Tibial artery (tissue), 4 donors: ENCODE measurements around the gene RPL18A.

Source experiments
- DNase-seq, 2 donors: peaks; one replicate each; pipeline ENCODE4 v3.0.0-alpha.2; 2019
- H3K27ac ChIP-seq, 2 donors: fragments of 200-600 bp; sonication (generic) in 1 of 2; 1 replicate in 1 of 2; 2 replicates in 1 of 2; pipeline ENCODE4 v1.5.1; 2018 to 2019; ENCODE audit warnings: mild to moderate bottlenecking in 1 of 2
- H3K27me3 ChIP-seq, 2 donors: fragments of 200-600 bp; sonication (generic) in 1 of 2; one replicate each; pipeline versions ENCODE4 v1.5.1 to v1.6.0; 2016 to 2019
- H3K36me3 ChIP-seq, 3 donors: fragments of 200-600 bp; sonication (generic) in 2 of 3; one replicate each; pipeline ENCODE4 v1.5.1; 2016 to 2019; ENCODE audit warnings: mild to moderate bottlenecking in 2 of 3
- H3K4me1 ChIP-seq, 4 donors: fragments of 200-600 bp; sonication (generic) in 2 of 4; 1 replicate in 3 of 4; 2 replicates in 1 of 4; pipeline ENCODE4 v1.5.1; 2016 to 2019
- H3K4me3 ChIP-seq, 2 donors: fragments of 200-600 bp; sonication (generic) in 1 of 2; 1 replicate in 1 of 2; 2 replicates in 1 of 2; pipeline ENCODE4 v1.5.1; 2018 to 2019; ENCODE audit warnings: mild to moderate bottlenecking in 2 of 2
- H3K9me3 ChIP-seq, 3 donors: fragments of 200-600 bp; sonication (generic) in 1 of 3; one replicate each; pipeline ENCODE4 v1.5.1; 2016 to 2019
- intact Hi-C: fragments of 100-400 bp; cut with DNase I; formaldehyde crosslinking; loops from one replicate; pipeline ENCODE4 v1.15.0; 2023; ENCODE audit warnings: low total_unique reads
- TF ChIP-seq, protein P1 (sequence below), 2 experiments: fragments of 200-600 bp in 1 of 2; fragments of 450-650 bp in 1 of 2; IDR thresholded peaks; one replicate each; pipeline ENCODE4 v1.5.1; 2017 to 2019; ENCODE audit warnings: antibody characterized with exemption in 2 of 2, mild to moderate bottlenecking in 1 of 2, moderate library complexity in 1 of 2

The RPL18A gene

DNA sequence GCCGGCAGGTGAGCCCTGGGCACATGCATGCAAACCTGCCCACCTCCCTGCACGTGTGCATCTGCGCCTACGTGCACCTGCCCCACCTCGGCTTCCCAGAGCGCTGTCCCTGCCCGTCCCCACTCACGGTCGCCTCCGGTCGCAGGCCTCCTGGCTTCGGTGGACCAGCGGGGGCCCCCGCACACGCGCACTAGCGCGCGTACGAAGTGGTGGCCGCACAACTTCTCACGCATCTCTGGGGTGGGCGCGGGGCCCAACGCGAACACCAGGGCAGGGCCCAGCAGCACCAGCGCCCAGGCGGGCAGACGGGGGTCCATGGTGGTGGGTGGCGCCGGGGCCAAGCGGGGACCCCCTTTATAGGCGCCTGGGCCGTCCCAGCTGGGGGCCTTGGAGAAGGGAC lies 38.5 kb upstream of the RPL18A start, which contains the start of gene INSL3:
TSS of gene INSL3 (minus strand) at position 330 of the 400 bp plus-strand sequence. CDS start at position 317, 13 bp downstream.
- H3K27me3 ChIP-seq = peaks cover 0 to 37% of the 10 kb centered on the region in 2 donors
- no peak within 1 kb of the TSS for H3K27ac ChIP-seq
- no peak for DNase-seq
- H3K36me3 ChIP-seq = no peaks in the 10 kb centered on the region
- H3K4me1 ChIP-seq = no peaks in the 10 kb centered on the region
- TF ChIP-seq, protein P1, sequence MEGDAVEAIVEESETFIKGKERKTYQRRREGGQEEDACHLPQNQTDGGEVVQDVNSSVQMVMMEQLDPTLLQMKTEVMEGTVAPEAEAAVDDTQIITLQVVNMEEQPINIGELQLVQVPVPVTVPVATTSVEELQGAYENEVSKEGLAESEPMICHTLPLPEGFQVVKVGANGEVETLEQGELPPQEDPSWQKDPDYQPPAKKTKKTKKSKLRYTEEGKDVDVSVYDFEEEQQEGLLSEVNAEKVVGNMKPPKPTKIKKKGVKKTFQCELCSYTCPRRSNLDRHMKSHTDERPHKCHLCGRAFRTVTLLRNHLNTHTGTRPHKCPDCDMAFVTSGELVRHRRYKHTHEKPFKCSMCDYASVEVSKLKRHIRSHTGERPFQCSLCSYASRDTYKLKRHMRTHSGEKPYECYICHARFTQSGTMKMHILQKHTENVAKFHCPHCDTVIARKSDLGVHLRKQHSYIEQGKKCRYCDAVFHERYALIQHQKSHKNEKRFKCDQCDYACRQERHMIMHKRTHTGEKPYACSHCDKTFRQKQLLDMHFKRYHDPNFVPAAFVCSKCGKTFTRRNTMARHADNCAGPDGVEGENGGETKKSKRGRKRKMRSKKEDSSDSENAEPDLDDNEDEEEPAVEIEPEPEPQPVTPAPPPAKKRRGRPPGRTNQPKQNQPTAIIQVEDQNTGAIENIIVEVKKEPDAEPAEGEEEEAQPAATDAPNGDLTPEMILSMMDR (IDR thresholded peaks at IDR 0.05) = no peak
- H3K4me3 ChIP-seq = no peak within 1 kb of the TSS
- H3K9me3 ChIP-seq = no peaks in the 10 kb centered on the region
- intact Hi-C loops = no loop called here

DNA sequence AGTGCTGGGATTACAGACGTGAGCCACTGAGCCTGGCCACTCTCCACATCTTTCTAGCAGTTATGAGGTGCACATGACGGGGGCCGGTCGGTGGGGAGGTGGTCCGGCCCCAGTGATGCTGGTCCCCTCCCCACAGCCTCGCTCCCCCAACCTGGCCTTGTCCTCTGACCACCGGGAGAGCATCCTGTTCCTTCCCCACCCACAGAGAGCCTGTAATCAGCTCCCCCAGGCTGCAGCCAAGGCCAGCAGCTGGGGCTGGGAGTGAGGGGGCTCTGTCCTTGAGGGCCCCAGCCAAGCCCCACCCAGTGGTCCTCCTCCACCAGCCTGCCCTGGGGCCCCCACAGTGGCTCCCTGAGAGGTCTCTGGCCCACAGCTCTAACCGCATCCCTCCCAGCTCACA lies 35.4 kb upstream of the RPL18A start:
- Histone ChIP-seq H3K4me3 (no peak overlapping the region), H3K36me3 (no peaks in the 10 kb centered on the region), H3K4me1 (no peaks in the 10 kb centered on the region), H3K9me3 (no peaks in the 10 kb centered on the region), H3K27ac (no peak overlapping the region), H3K27me3 (peaks cover 0 to 52% of the 10 kb centered on the region in 2 donors)
- TF ChIP-seq, protein P1 (IDR thresholded peaks at IDR 0.05) = no peak
- intact Hi-C loops = no loop called here
- DNase-seq = no peak

DNA sequence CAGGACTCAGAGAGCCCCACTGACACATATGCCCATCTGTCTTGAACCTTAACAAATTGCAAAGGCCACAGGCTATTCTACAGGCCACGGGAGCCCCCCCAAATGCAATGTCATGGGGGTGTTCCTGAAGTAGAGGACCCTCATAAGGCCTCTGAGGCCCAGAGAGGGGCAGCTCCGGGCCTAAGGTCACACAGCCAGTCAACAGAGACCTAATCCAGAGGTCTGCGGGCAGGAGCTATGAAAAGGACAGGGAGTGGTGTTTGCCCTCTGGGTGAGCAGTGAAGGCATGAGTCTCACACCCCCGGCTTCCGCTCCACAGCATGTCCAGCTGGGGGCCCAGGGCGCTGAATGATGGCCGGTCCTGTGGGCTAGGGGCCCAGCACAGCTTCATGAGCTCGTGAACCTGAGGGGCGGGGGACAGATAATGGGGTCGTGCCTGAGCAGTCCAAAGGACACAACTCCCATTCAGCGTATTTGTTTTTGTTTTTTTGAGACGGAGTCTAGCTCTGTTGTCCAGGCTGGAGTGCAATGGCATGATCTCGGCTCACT lies 33.1 kb upstream of the RPL18A start:
- TF ChIP-seq, protein P1 (IDR thresholded peaks at IDR 0.05) = no peak
- no peak for DNase-seq

GRCh38 chr19:17829855-17830566 lies 29.7 kb upstream of the RPL18A start:
- no peaks in the 10 kb centered on the region for H3K36me3 ChIP-seq
- no peak overlapping the region for H3K27ac ChIP-seq
- DNase-seq = no peak
- H3K27me3 ChIP-seq = peaks cover 0 to 82% of the 10 kb centered on the region in 2 donors
- no peaks in the 10 kb centered on the region for H3K9me3 ChIP-seq
- intact Hi-C loops = no loop called here
- peaks cover 0 to 8% (median 0%) of the 10 kb centered on the region in 4 donors for H3K4me1 ChIP-seq
- no peak overlapping the region for H3K4me3 ChIP-seq
- TF ChIP-seq, protein P1 (IDR thresholded peaks at IDR 0.05) = no peak

More for the DNA sequence above, 33.1 kb upstream of the RPL18A start:
- intact Hi-C loops = no loop called here
- no peaks in the 10 kb centered on the region for H3K36me3 ChIP-seq
- no peaks in the 10 kb centered on the region for H3K9me3 ChIP-seq
- no peak overlapping the region for H3K4me3 ChIP-seq
- peaks cover 0 to 8% (median 0%) of the 10 kb centered on the region in 4 donors for H3K4me1 ChIP-seq
- no peak overlapping the region for H3K27ac ChIP-seq
- H3K27me3 ChIP-seq = peaks cover 0 to 68% of the 10 kb centered on the region in 2 donors

DNA sequence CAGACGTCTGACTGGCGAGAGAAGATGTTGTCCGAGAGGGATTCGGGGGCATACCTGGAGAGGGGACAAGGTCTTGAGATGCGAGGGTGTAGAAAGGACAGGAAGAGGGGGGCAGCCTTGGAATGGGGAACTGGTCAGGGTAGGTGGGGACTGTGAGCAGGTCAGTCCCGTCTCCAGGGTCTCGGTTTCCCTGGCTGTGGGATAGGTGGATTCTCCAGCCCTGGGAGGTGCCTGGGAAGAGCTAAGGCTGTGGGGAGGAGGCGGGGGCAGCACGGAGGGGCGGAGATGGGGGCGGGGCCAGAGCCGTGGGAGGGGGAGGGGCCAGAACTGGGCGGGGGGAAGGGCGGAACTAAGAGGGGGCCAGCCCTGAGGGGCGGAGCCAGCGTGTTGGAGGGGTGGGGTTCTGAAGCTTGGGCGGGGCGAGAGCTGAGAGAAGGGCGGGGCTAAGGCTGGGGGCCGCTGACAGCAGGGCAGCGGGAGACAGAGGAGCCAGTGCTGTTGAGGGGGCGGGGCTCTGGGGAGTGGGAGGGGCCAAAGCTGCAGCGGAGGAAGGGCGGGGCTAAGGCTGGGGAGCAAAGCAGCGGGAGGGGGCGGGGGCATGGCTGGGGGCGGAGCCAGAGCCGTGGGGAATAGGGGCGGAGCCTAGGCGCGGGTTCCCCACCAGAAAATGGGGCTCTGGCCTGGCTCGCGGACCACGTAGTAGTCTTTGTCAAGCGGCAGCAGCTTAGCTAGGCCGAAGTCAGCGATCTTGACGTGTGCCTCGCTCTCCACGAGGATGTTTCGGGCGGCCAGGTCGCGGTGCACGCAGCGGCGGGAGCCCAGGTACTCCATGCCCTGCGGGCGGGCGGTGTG lies 28.9 kb upstream of the RPL18A start:
- TF ChIP-seq, protein P1 (IDR thresholded peaks at IDR 0.05) = no peak
- Histone ChIP-seq H3K4me1 (peaks cover 0 to 8% (median 0%) of the 10 kb centered on the region in 4 donors), H3K27me3 (peaks cover 0 to 84% of the 10 kb centered on the region in 2 donors), H3K9me3 (no peaks in the 10 kb centered on the region), H3K36me3 (no peaks in the 10 kb centered on the region), H3K27ac (no peak overlapping the region), H3K4me3 (no peak overlapping the region)
- intact Hi-C loops = no loop called here
- DNase-seq = no peak
